ENCODE measurements around the gene NECTIN1.
A peak's percentile ranks its signal among the peaks of the same experiment; 100 is the strongest.

NECTIN1 gene

DNA sequence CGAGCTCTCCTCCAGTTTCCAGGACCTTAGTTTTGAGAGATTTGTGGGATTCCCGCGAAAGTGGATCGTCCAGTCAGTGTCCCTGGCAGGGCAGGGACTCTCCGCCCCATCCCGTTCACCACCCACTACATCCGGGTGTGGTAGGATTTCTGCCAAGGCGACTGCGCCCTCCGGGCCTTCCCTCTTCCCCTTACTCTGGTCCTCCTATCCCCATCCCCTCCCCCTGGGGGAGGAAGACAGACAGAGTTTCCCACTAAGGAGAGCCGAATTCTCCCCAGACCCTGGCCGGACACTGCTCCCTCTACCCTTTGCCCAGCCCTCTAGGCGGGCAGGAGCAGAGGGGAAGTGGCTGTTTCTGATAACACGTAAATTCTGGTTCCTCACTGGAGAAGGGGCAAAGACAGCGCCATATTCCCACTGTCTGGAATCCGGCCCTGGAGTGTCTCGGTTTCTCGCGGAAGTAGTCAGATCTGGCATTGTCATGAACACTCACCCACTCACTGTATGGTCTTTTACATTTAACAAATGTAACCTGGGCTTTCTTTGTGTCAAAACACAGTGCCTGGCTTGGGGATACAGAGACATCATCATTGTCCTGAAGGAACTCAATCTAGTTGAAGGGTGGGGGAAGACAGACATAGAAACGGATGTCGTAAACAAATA lies 1.1 kb upstream of the NECTIN1 start:
- DNase-seq: no peak

DNA sequence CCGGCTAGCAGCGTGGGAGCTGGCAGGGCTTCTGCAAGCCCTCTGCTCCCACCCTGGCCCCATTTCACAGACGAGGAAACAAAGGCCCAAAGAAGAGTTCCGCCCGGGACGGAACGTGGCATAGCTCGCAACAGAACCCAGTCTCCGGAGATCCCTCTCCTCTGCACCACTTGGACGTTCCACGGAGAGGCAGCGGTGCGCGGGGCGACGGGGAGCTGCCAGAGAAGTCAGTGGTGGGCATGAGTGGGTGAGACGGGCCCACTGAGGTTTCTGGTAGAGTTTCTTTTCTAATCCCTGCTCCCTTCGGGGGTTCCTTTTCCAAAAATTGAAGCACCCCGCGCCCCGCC lies 554 bp upstream of the NECTIN1 start:
- DNase-seq: no peak

DNA sequence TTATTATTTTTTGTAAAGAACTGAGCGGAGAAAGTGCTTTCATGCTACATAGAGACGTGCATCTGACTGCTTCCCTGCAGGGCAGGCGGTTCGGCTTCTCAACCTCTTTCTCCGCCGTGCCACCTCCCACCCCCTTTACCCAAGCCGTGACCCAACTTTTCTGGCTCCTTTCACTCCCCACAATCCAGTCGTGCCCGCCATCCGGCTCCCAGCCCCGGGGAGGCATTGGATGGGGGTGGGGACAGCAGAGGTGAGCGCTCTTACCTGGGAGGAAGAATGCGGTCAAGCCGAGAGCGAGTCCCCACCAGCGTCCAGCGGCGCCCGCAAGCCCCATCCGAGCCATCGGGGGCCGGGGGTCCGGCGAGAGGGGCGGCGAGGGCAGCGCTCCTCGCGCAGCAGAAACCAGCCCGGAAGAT lies 781 bp downstream of the NECTIN1 start:
- peak; percentile 67 for DNase-seq

DNA sequence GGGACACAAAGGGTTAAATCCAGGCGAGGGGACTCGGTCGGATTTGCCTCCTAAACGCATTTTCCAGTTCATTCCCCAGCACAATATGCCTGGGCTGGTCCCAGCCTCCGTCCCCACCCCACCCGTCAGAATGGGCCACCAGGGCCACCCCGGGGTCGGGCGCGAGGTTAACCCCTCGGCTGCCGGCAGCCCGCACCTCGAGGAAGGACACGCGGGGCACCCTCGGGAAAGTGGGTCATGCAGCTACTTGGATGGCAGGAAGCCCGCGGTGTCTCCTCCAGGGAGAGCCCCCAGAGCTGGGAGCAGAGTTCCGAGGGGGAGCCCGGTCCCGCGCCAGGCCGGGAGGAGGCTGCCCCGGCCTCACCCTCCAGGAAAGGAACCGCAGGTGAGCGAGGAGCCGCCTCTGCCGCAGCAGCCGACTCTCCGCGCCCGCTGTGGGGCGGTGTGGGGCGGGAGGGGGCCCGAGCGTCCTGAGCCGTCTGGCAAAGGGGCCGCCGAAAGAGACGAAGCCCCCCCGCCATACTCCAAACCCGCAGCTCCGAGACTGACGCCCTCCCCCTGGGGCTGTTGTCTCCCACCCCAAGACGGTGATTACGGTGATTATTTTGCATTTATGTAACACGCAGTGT lies 1.4 kb downstream of the NECTIN1 start:
- peak; percentile 69 for DNase-seq

DNA sequence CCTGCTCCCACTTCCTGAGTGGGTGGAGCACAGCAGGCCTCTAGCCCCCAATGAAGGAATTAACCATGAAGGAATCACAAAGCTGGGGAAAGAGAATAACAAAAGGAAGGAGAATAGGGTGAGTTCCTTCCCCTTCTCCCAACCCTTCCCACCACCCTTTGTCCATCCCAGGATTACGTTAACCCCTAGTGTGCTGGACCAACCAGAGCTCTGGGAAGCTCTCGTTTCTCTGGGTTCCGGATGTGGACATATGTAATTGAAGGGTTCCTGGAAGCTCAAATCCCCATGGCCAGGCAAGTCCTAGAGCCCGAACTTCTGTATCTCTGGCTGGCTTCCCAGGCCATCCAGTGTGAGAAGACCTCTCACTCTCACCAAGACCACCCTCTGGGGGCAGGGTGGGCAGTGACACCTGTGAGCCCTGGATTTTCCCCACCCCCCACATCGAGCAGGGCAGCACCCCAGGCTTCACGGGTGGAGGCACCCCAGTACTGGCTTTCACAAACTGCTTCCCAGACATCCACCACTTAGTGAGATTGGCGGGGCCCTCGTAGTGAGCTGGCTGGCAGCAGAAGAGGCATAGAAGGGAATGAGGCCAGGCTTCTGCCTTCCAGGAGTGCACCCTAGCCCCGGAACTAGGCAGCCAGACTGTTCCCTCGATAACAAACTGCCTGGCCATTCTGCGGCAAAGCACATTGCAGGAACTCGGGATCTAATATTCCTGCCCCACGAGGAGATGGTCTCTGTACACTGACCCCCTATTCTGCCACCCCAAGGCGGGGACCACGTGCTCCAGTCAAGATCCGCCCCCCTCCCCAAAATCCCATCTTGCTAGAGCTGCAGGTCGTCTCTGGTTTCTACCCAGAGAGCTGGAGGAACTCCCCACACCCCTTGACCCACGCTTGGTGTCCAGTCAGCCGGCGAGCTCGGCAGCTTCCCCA lies 2.1 kb downstream of the NECTIN1 start:
- DNase-seq: peak; percentile 53

DNA sequence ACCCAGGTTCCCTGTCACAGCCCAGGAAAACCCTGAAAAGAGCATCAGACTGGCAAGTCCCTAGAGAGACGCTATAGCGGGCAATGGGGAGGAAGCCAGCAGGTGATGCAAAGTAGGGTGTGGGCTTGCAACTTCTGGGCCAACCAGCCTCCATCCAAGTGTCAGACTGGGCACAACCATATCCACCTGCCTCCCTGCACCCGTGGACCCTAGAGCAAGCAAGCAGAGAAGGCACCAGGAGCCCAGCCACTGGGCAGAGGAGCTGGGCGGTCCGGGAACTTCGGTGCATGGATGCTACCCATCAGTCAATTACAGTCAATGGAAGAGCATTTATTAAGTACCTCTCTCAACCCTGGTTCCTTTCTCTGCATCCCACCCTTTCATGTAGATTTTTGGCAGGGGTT lies 2.8 kb downstream of the NECTIN1 start:
- peak; percentile 48 for DNase-seq

DNA sequence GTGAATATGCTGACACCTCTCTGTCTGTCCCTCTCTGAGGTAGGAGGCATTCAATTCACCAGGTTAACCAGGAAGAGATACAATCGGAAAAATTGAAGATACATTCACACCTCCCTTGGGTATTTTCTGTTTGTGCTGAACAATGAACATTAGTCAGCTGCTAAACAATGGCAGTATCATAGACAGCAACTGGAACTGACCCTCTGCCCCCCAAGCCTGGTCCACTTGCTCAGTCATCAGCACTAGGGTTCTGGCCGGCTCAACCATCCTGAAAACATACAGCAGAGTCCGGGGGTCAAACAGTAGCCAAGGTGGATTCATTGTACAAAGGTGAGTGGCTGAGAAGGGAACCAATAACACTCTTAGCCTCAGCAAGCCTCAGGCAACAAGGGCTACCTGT lies 4.0 kb downstream of the NECTIN1 start:
- DNase-seq: no peak

DNA sequence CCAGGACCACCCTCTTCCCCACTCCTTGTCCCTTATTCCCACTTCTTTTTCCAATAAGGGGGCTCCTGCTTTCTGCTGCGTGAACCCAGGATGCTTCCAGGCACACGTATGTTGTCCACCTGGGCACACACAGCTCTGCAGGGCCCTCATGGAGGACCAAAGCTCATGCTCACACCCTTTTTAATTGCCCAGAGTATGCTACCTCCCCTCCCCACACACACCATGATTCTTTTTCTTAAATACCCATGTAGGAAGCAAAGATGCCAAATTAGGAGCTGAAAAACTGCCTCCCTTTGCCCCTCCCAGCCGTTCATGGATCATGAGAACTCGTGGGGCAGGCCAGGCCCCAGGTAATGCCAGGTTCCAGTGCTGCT lies 5.1 kb downstream of the NECTIN1 start:
- DNase-seq: peak; percentile 30

DNA sequence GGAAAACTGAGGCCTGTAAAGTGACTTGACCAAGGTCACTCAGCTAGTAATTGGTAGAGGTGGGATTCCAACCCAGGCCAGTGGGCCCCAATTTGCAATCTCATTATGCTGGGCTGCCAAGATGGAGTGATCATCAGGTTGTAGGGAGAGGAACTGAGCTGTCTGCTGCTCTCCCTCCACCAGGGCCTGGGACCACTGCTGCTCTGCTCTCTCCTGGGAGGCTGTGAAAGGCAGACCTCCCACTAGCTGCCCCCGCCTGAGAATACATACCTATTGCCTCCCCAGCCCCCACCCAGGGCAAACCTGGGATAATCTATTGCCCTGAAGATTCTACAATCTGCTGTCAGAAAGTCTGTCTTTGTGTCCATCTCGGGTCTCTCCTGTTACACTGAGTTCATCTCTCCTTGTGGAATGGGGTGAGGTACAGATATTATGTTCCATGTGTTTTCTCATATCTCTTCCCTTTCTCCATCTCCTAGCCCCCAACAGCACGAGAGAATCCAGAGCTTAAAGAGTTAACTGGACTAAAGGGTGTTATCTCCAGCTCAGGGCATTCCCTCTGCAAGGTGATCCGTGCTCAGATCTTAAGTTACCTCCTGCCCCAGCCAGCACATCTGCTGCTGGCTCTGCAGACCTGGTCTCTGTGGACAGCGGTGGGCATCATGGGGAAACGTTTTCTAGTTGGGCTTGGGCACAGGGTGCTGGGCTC lies 5.6 kb downstream of the NECTIN1 start:
- DNase-seq: peak; percentile 30

DNA sequence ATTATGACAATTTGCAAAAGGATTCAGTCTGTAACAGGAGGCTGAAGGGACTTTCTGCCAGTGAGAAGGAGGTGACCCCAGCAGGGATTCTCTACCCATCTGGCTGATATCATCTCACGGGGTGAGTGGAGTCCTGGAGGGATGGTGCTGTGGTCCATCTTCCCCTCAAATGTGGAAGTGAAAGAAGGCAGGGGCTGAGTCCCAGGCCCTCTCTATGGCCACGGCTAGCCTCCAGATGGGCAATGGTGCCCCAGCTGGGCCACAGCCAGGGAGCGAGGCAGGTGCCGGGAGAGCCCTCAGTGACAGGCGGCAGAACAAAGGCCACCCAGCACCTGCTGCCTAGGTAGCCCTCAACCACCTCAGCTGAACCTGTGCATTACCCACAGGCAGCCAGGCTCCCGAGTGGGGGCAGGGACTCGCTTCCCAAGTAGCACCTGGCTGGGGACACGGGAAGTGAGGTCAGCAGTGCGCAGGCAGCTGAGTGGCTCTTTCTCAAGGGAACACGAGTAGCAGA lies 6.7 kb downstream of the NECTIN1 start:
- DNase-seq: peak; percentile 93

DNA sequence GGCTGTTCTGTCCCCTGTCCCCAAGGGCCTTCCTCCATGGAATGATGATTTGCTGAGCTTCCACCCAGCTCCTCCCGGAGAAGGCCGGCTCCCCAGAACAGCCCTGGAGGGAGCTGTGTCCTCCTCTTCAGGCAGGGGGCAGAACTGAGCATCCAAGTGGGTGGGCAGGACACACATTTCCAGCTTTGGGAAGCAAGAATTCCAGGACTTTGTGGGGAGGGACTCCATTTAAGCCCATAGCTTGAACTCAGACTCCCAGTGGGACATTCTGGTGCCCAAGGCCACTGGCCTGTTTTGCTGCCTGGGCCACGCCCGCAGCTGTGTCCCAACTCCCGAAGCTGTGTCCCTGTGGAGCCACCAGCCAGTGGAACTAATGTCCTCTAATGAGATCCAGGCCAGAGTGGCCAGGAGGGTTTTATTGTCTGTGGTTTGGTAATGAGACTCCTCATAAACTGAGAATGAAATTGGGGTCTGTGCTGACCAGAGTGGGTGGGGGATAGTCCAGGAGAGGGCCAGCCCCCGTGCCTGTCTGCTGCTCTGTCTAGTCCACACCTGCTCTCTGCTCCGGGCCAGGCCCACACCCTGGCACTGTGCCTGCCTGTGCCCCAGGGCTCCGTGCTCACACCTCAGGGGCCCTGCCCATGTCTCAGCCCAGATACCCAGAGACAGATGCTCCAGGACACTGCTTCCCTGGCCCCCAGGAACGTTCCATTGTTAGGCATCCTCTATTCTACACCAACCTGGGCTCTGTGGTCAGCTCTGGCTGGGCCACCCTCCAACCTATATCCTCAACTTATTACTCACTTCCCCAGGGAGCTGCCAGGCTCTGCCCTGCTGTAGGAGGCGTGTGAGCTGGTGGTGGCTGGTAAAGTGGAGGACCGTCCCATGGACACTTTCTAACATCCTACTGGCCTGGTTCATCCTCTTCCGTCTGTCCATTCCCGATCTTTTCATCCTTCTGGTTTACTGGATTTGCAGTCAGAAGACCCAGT lies 7.6 kb downstream of the NECTIN1 start:
- DNase-seq: peak; percentile 78

DNA sequence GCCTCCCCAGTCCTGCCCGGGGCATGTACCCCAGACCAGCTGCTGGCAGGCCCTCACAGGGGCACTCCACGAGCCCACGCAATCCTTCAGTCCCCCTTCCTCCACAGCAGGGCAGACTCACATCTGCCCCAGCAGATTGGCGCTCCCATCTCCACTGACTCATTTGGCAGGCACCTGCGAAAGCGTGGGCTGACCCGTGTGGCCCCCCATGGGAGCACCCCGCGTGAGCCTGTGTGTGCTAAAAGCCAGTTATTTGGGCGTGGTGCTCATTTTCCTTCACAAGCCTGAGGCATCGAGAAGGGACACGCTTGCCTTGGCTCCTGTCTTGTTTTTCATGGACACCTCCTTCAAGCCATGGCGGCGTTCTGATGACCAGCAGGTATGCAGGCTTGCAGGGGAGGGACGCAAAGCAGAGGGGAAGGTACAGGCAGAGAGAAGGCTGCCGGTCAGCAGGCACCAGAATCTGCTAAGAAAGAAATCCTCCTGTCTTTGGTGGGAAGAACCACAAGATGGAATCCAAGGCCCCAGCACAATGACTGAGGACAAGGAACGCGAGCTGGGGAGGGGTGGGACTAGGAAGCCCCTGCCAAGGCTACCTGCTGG lies 8.6 kb downstream of the NECTIN1 start:
- DNase-seq: peak; percentile 70

DNA sequence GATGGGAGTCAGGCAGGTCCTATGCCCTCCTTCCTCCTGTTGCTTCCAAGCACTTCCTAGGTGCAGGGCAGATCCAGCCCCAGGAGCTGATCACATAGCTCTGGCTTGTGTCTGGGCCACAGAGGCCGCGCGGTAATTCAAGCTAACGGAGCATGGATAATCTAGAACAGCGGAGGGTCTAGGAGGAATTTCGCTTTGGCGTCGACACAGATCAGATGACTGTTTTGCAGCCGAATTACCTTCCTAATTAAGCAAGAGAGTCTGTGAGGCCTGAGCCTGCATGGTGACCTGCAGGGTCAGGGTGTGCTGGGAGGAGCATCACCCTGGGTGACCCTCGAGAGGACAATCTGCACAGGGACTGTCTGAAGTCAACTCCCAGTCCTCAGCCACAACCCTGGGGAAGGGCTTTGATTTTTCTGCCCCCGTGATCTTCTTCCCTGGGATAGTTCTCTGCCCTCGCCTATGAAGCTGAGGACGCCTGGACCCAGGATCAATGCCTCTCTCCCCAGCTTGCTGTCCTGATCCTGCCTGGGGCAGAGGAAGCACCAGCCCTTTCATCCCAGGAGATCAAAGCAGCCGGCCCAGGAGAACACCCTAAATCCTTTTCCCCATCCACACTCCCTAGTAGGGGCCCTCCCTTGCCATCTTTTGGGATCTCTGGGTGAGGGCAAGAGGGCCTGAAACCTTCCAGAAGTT lies 11.0 kb downstream of the NECTIN1 start:
- peak; percentile 45 for DNase-seq

DNA sequence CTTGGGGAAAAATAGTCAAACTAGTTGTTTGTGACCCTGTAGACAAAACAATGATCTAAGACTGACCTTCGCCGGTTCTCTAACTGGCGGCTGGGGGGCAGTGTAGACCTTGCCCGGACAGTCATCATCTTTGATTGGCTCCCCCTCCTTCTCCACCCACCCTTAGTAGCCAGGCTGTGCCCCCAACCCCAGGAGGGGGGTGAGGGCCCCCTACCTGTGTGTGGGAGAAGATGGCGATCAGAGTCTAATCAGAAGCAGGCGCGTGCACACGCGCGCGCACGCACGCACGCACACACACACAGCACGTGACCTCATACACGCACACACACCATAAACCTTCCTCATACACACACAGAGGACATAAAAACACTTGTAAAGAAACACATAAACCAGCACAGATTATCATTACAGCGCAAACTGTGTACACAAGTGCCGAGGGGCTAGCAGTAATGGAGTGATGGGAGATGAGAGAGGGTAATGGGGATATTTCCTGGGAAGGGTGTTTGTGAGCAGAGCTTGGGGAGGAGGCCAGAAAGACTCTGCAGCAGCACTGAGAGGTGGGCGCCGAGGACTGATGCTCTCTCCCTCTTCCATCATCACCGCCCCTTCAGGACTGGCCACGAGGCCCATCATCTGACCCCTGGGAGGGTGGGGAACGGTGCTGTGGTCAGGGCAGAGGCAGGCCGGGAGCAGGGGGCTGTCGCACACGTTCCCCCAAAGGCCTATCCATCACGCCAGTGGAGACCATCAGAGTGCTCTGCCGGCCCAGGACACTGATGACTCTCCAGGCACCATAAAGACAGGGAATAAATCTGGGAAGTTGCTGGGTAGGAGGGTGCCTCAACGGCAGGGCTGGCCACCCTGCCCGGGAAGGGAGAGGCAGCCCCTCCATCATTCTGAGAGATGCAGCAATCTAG lies 12.2 kb downstream of the NECTIN1 start:
- DNase-seq: no peak

DNA sequence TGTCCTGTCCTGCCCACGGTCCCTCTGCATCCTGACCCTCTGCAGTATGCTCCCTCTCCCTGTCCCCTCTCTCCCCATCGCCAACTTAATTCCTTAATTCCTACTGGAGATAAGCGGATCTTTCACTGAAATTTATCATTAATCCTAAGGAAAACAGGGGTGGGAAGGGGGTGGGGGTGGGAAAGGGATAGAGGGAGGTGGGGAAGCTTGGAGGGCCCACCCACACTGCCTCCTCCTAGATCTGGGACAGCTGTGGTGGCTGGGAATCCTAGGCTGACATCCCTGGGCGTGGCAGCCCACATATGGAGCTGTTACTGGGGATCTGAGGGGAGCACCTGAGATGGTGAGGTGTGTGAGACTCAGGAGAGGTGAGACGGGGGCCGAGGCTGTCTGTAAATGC lies 14.4 kb downstream of the NECTIN1 start:
- DNase-seq: no peak

DNA sequence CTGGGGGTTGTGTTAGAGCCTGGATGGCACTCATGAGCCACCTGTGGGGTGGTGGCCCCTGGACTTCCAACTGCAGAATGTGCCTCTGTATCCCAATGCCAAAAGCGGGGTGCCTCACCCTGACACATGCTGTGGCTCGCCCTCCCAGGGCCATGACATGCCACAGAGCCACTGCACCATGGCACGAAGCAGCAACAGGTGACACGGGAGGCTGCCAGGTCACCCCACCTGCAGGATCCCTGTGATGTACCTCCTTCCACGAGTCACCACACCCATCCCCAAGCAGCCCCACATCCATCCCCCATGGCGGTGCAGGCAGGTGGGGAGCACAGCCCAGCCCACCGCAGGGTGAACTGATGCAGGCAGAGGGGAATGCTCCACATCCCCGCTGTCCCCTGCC lies 14.8 kb downstream of the NECTIN1 start:
- no peak for DNase-seq

DNA sequence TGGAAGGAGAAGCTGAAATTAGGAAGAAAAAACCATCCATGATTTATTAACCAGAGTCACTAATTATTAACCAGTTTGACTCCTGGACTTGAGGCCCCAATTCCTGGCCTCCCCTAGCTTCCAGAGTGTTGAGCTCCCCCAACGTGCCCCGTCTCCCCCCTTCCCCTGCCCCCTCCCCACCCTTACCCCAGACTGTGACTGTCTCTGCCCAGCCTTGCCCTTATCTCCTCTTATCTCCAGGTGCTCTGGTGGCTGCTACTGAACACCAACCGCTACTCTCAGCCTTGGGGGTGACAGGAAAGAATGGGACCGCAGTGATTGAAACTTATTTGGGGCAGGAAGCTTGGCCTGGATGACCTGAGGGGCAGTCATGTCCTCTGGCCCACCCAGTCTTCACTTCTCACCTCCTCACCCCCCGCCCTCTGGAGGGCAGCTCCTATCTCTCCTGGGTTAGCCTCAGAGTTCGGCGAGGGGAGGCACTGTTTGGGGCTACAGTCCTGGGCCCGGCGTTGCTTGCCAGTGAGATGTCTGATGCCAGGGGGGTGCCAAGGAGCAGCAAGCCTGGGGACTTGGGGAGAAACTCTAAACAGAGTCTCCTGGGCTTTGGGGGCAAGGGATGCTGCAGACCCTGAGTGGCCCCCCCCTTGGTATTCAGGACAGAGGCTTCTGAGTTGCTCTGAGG lies 15.5 kb downstream of the NECTIN1 start:
- DNase-seq: no peak

DNA sequence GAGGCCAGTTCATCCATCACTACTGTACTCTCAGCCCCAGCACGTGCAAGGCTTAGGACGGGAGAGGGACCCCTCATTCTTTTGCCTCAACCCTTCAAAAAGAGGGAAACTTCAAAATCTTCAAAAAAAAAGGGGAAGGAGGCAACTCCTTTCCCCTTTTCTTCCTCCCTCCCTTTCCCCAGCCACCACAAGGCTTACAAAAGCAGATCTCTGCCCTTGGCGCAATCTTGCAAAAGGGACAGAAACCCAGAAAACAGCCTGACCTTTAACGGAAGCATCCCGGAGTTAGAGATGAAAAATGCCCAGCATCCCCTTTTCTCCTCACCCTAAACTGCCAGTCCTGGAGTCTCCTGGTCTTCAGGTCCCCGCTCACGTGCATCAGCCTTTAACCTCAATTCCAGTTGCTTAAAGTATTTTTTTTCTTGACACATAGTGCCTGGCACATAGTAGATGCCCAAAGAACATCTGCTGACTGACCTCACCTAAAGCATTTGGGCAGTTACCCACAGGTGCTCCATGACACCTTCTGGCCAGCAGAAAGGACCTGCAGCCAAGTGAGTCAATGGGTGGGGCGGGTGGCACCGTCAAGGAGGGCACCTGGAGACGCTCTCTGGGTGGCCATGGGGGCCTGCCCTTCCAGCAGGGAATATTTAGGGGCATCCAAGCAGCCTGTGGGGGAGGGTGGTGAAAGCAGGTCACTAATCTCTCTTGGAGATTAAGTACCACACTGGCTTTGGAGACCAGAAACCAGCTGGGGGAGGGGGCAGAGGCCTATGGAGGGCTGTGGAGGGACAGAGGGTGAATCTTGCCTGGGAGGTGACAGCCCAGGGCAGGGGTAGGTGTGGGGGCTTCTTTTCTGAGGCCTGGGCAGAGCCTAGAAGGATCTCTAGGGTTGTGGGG lies 16.3 kb downstream of the NECTIN1 start:
- DNase-seq: no peak
